HAP-1 (cell line): ENCODE data around the gene SPARCL1.
A peak's percentile ranks its signal among the peaks of the same experiment; 100 is the strongest.
"Not testable (repeated sequence)": the region's sequence is repeated elsewhere in the genome, so short reads cannot be mapped to it uniquely, and the experiment has no call there.

Source experiments
- DNase-seq, 2 experiments: peaks; one replicate each; pipeline ENCODE4 v3.0.0-alpha.2; 2016 to 2020; ENCODE audit warnings: low spot score in 2 of 2
- H3K27me3 ChIP-seq: fragments of 250-450 bp; sonication (Bioruptor Pico); 2 replicates; pipeline ENCODE4 v1.5.1; 2020; ENCODE audit warnings: low read depth, mild to moderate bottlenecking, moderate library complexity
- H3K36me3 ChIP-seq: fragments of 250-450 bp; sonication (Bioruptor Pico); replicated peaks from 2 replicates; pipeline ENCODE4 v1.5.1; 2020; ENCODE audit warnings: mild to moderate bottlenecking
- H3K4me1 ChIP-seq: fragments of 250-450 bp; sonication (Bioruptor Pico); 2 replicates; pipeline ENCODE4 v1.5.1; 2020; ENCODE audit warnings: mild to moderate bottlenecking
- H3K4me3 ChIP-seq: fragments of 250-450 bp; sonication (Bioruptor Pico); 2 replicates; pipeline ENCODE4 v1.5.1; 2020; ENCODE audit warnings: mild to moderate bottlenecking, moderate library complexity
- H3K9me3 ChIP-seq: fragments of 250-450 bp; sonication (Bioruptor Pico); 2 replicates; pipeline ENCODE4 v1.5.1; 2020; ENCODE audit warnings: mild to moderate bottlenecking, moderate library complexity
- in situ Hi-C: fragments of 300-500 bp; cut with MboI; formaldehyde crosslinking; loops from 3 replicates; pipeline ENCODE4 v1.14.3; 2020; ENCODE audit warnings: low sequenced_read_pairs, inconsistent platforms, mixed read lengths

SPARCL1 gene

GRCh38 chr4:87502580-87503238 is 26.5 kb downstream of the SPARCL1 start:
- no peak for DNase-seq
- no peaks in the 10 kb centered on the region for H3K36me3 ChIP-seq
- H3K9me3 ChIP-seq = no peaks in the 10 kb centered on the region
- no peaks in the 10 kb centered on the region for H3K27me3 ChIP-seq
- H3K4me3 ChIP-seq = no peak overlapping the region
- in situ Hi-C loops = no loop called here
- peaks cover 8% of the 10 kb centered on the region for H3K4me1 ChIP-seq

- Histone ChIP-seq H3K9me3 (no peaks in the 10 kb centered on the region), H3K27me3 (no peaks in the 10 kb centered on the region), H3K36me3 (no peaks in the 10 kb centered on the region), H3K4me1 (no peaks in the 10 kb centered on the region), H3K4me3 (no peak overlapping the region)
- in situ Hi-C loops = no loop called here
- no peak for DNase-seq
Observed at GRCh38 chr4:87500092-87500462, 29.1 kb downstream of the SPARCL1 start.

- in situ Hi-C loops = no loop called here
- Histone ChIP-seq H3K27me3 (no peaks in the 10 kb centered on the region), H3K4me1 (no peaks in the 10 kb centered on the region), H3K4me3 (no peak overlapping the region), H3K9me3 (no peaks in the 10 kb centered on the region), H3K36me3 (no peaks in the 10 kb centered on the region)
- no peak for DNase-seq
Observed at GRCh38 chr4:87499403-87500091, 29.6 kb downstream of the SPARCL1 start.

GRCh38 chr4:87498446-87498900 is 30.7 kb downstream of the SPARCL1 start:
- Histone ChIP-seq H3K4me3 (no peak overlapping the region), H3K36me3 (no peaks in the 10 kb centered on the region), H3K4me1 (no peaks in the 10 kb centered on the region), H3K27me3 (no peaks in the 10 kb centered on the region), H3K9me3 (no peaks in the 10 kb centered on the region)
- DNase-seq = no peak
- in situ Hi-C loops = no loop called here

- Histone ChIP-seq H3K36me3 (no peaks in the 10 kb centered on the region), H3K9me3 (no peaks in the 10 kb centered on the region), H3K4me3 (no peak overlapping the region), H3K4me1 (no peaks in the 10 kb centered on the region), H3K27me3 (no peaks in the 10 kb centered on the region)
- no peak for DNase-seq
- in situ Hi-C loops = no loop called here
Observed at GRCh38 chr4:87497578-87497977, 31.6 kb downstream of the SPARCL1 start.

- in situ Hi-C loops = no loop called here
- Histone ChIP-seq H3K36me3 (no peaks in the 10 kb centered on the region), H3K27me3 (no peaks in the 10 kb centered on the region), H3K4me1 (no peaks in the 10 kb centered on the region), H3K9me3 (no peaks in the 10 kb centered on the region), H3K4me3 (no peak overlapping the region)
- DNase-seq = peak in 1 of 2 experiments; percentile 67
Observed at GRCh38 chr4:87497159-87497558, 32.0 kb downstream of the SPARCL1 start.

- DNase-seq = no peak
- in situ Hi-C loops = no loop called here
- Histone ChIP-seq H3K36me3 (no peaks in the 10 kb centered on the region), H3K9me3 (no peaks in the 10 kb centered on the region), H3K4me3 (no peak overlapping the region), H3K27me3 (no peaks in the 10 kb centered on the region), H3K4me1 (peaks cover 3% of the 10 kb centered on the region; the same call in 1 of the 2 replicates)
Observed at GRCh38 chr4:87493115-87493514, 36.1 kb downstream of the SPARCL1 start.

GRCh38 chr4:87491851-87492250 is 37.3 kb downstream of the SPARCL1 start:
- DNase-seq, H3K4me3 ChIP-seq, H3K4me1 ChIP-seq, H3K36me3 ChIP-seq, H3K27me3 ChIP-seq, in situ Hi-C loops, H3K9me3 ChIP-seq: not testable (repeated sequence)

GRCh38 chr4:87491436-87491835 is 37.7 kb downstream of the SPARCL1 start:
- Histone ChIP-seq H3K27me3 (no peaks in the 10 kb centered on the region), H3K4me1 (peaks cover 3% of the 10 kb centered on the region; the same call in 1 of the 2 replicates), H3K9me3 (no peaks in the 10 kb centered on the region), H3K36me3 (no peaks in the 10 kb centered on the region), H3K4me3 (no peak overlapping the region)
- no peak for DNase-seq
- in situ Hi-C loops = no loop called here

- Histone ChIP-seq H3K36me3 (no peaks in the 10 kb centered on the region), H3K9me3 (no peaks in the 10 kb centered on the region), H3K4me3 (no peak overlapping the region), H3K4me1 (peaks cover 3% of the 10 kb centered on the region; the same call in 1 of the 2 replicates), H3K27me3 (no peaks in the 10 kb centered on the region)
- in situ Hi-C loops = no loop called here
- DNase-seq = no peak
Observed at GRCh38 chr4:87490664-87491369, 38.4 kb downstream of the SPARCL1 start.

- Histone ChIP-seq H3K4me3 (no peak overlapping the region), H3K36me3 (no peaks in the 10 kb centered on the region), H3K27me3 (no peaks in the 10 kb centered on the region), H3K9me3 (no peaks in the 10 kb centered on the region), H3K4me1 (peaks cover 3% of the 10 kb centered on the region; the same call in 1 of the 2 replicates)
- no peak for DNase-seq
- in situ Hi-C loops = no loop called here
Observed at GRCh38 chr4:87489678-87490077, 39.5 kb downstream of the SPARCL1 start.

GRCh38 chr4:87488666-87489065 is 40.5 kb downstream of the SPARCL1 start:
- H3K4me1 ChIP-seq, DNase-seq, H3K36me3 ChIP-seq, in situ Hi-C loops, H3K4me3 ChIP-seq, H3K9me3 ChIP-seq, H3K27me3 ChIP-seq: not testable (repeated sequence)

- H3K4me3 ChIP-seq, in situ Hi-C loops, H3K9me3 ChIP-seq, H3K27me3 ChIP-seq, H3K36me3 ChIP-seq, DNase-seq: not testable (repeated sequence)
- peaks cover 11% of the 10 kb centered on the region for H3K4me1 ChIP-seq
Observed at GRCh38 chr4:87483247-87483646, 45.9 kb downstream of the SPARCL1 start.

- no peak for DNase-seq
- no peaks in the 10 kb centered on the region for H3K36me3 ChIP-seq
- H3K27me3 ChIP-seq = no peaks in the 10 kb centered on the region
- H3K4me1 ChIP-seq = peaks cover 14% of the 10 kb centered on the region
- in situ Hi-C loops = no loop called here
- H3K9me3 ChIP-seq = no peaks in the 10 kb centered on the region; the same call in 1 of the 2 replicates
- H3K4me3 ChIP-seq = no peak overlapping the region
Observed at GRCh38 chr4:87481377-87481776, 47.8 kb downstream of the SPARCL1 start.
